ENCODE measurements around the gene ATXN1. TPM values are rescaled to one million over a fixed set of nuclear protein-coding genes. Genes with fewer than 3 reads are reported as not detected.

ATXN1 gene
- total RNA-seq, 2 donors from 2014 or later: 21.6 to 25.4 TPM

DNA sequence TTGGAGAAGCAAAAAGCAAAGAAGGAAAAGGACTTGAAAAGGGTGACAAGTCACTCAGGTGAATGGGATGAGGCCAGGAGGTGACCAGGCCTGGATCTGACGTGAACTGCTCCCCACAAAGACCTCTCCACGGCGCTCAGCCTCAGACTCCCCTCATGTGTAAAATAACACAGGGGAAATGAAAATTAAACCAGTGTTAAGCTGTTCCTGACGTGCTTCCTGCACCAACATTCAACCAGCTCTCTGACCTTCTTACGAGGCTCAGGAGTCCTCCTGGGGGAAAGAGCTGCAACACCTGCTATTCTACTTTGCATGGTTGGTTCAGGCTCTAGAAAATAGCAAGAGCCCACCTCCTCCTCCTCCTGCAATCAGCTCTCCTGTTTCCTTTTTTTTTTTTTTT lies 256.7 kb downstream of the ATXN1 start:
- no peak for DNase-seq (ENCODE audit: low spot score in 2 of 2)
- H3K9me3 Mint-ChIP-seq: no peaks in the 10 kb centered on the region

GRCh38 chr6:16503970-16504415 lies 257.3 kb downstream of the ATXN1 start:
- H3K36me3 Mint-ChIP-seq: peaks cover 0 to 14% of the 10 kb centered on the region in 2 donors
- no peak overlapping the region for H3K27ac Mint-ChIP-seq
- ATAC-seq (peak in 1 of 2 donors; percentile 62), DNase-seq (ENCODE audit: low spot score in 2 of 2) (no peak)
- H3K9me3 Mint-ChIP-seq: no peaks in the 10 kb centered on the region

More for the DNA sequence above, 256.7 kb downstream of the ATXN1 start:
- no peak for ATAC-seq
- Mint-ChIP-seq H3K27ac (peak overlapping the region in 1 of 2 donors; percentile 4), H3K36me3 (peaks cover 0 to 8% of the 10 kb centered on the region in 2 donors)

- ATAC-seq: no peak
- DNase-seq (ENCODE audit: low spot score in 2 of 2): no peak
- peaks cover 0 to 17% of the 10 kb centered on the region in 2 donors for H3K36me3 Mint-ChIP-seq
- H3K9me3 Mint-ChIP-seq: no peaks in the 10 kb centered on the region
- no peak overlapping the region for H3K27ac Mint-ChIP-seq
Observed at GRCh38 chr6:16503241-16503775, 258.0 kb downstream of the ATXN1 start.

DNA sequence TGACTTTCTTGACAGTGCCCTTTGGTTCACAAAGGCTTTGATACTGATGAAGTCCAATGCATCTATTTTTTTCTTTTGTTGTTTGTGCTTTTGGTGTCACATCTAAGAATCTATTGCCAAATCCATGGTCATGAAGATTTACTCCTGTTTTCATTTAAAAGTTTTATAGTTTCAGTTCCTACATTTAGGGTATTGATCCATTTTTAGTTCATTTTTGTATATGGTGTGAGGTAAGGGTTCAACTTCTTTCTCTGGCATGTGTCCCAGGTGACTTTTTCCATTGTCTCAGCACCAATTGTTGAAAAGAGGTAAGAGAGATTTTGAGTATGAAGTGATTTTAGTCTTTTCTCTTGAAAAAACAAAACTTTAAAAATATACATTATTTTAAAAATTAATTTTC lies 262.3 kb downstream of the ATXN1 start:
- ATAC-seq (no peak), DNase-seq (ENCODE audit: low spot score in 2 of 2) (no peak)
- peaks cover 0 to 17% of the 10 kb centered on the region in 2 donors for H3K36me3 Mint-ChIP-seq
- no peaks in the 10 kb centered on the region for H3K9me3 Mint-ChIP-seq
- no peak overlapping the region for H3K27ac Mint-ChIP-seq

GRCh38 chr6:16498237-16498636 lies 263.0 kb downstream of the ATXN1 start:
- Mint-ChIP-seq H3K36me3 (peaks cover 0 to 17% of the 10 kb centered on the region in 2 donors), H3K9me3 (no peaks in the 10 kb centered on the region), H3K27ac (no peak overlapping the region)
- peak in 1 of 2 donors; percentile 83 for ATAC-seq
- DNase-seq (ENCODE audit: low spot score in 2 of 2): no peak

GRCh38 chr6:16496991-16497801 lies 264.1 kb downstream of the ATXN1 start:
- ATAC-seq (no peak), DNase-seq (ENCODE audit: low spot score in 2 of 2) (no peak)
- Mint-ChIP-seq H3K36me3 (peaks cover 0 to 17% of the 10 kb centered on the region in 2 donors), H3K9me3 (no peaks in the 10 kb centered on the region), H3K27ac (no peak overlapping the region)

- Mint-ChIP-seq H3K9me3 (no peaks in the 10 kb centered on the region), H3K27ac (no peak overlapping the region), H3K36me3 (peaks cover 0 to 17% of the 10 kb centered on the region in 2 donors)
- ATAC-seq (no peak), DNase-seq (ENCODE audit: low spot score in 2 of 2) (no peak)
Observed at GRCh38 chr6:16496210-16496609, 265.1 kb downstream of the ATXN1 start.

- peak; percentile 43 to 86 for ATAC-seq
- H3K27ac Mint-ChIP-seq: no peak overlapping the region
Observed at GRCh38 chr6:16494793-16495192, 266.5 kb downstream of the ATXN1 start.

DNA sequence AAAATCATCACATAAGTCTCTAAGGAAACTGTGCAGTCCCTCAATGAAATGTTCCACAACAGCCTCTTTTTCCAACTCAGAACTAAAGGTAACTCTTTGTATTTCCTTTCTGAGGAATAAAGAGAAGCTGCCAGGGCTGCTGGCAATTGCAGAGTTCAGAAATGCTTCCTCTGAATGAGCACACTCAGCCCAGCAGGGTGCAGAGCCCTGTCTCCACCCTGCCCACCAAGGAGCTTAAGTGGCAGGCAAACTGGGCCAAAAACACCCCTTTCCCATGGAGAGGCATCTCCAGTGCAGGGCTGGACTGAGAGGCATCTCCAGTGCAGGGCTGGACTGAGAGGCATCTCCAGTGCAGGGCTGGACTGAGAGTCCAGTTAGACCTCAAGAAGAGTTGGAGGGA lies 267.5 kb downstream of the ATXN1 start:
- peaks cover 0 to 1% of the 10 kb centered on the region in 2 donors for H3K36me3 Mint-ChIP-seq
- no peaks in the 10 kb centered on the region for H3K9me3 Mint-ChIP-seq
- H3K27ac Mint-ChIP-seq: no peak overlapping the region
- DNase-seq (ENCODE audit: low spot score in 2 of 2): no peak
- ATAC-seq: no peak

More at GRCh38 chr6:16494793-16495192, 266.5 kb downstream of the ATXN1 start:
- no peak for DNase-seq (ENCODE audit: low spot score in 2 of 2)
- peaks cover 0 to 11% of the 10 kb centered on the region in 2 donors for H3K36me3 Mint-ChIP-seq
- no peaks in the 10 kb centered on the region for H3K9me3 Mint-ChIP-seq

DNA sequence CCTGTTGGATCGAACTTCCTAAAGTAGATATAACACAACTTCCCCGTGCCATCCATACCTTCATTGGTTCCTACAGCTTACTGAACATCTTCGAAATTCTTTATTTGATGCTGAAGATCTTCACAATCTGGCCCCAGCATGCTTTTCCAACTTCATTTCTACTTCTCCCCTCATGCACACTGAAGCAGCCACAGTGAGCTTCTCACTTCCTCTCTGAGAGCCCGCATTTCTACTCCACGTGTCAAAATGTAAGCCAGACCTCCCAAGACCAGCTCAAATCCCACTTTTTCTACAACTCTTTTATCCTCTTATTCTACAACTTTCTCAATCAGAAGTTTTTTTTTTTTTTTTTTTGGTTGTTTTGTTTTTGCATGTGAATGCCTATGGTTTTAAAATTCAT lies 268.1 kb downstream of the ATXN1 start:
- DNase-seq (ENCODE audit: low spot score in 2 of 2): no peak
- Mint-ChIP-seq H3K9me3 (no peaks in the 10 kb centered on the region), H3K27ac (no peak overlapping the region), H3K36me3 (no peaks in the 10 kb centered on the region)
- no peak for ATAC-seq

DNA sequence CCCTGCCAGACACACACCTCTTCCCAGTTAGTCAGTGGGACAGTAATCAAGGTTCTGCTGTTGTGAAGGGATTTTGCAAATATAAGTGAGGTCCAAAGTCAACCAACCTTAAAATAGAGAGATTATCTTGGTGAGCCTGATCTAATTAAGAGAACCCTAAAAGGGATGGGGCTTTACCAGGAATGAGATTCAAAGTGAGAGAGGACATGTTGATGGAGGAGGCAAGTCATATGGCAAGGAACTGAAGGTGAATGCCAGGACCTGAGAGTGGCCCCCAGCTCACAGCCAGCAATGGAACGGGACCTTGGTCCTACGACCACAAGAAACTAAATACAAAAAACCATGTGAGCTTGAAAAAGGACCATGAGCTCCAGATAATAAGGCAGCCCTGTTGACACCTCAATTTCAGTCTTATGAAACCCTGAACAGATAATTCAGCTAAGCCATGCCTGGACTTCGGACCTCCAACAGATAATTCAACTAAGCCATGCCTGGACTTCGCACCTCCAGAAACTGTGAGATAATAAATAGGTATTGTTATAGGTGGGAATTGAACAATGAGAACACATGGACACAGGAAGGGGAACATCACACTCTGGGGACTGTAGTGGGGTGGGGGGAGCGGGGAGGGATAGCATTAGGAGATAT lies 269.5 kb downstream of the ATXN1 start:
- no peaks in the 10 kb centered on the region for H3K9me3 Mint-ChIP-seq
- H3K36me3 Mint-ChIP-seq: no peaks in the 10 kb centered on the region
- no peak for DNase-seq (ENCODE audit: low spot score in 2 of 2)
- H3K27ac Mint-ChIP-seq: no peak overlapping the region
- ATAC-seq: no peak

GRCh38 chr6:16490616-16491015 lies 270.6 kb downstream of the ATXN1 start:
- no peaks in the 10 kb centered on the region for H3K9me3 Mint-ChIP-seq
- DNase-seq (ENCODE audit: low spot score in 2 of 2) (no peak), ATAC-seq (no peak)
- no peaks in the 10 kb centered on the region for H3K36me3 Mint-ChIP-seq
- no peak overlapping the region for H3K27ac Mint-ChIP-seq

GRCh38 chr6:16488813-16489212 lies 272.4 kb downstream of the ATXN1 start:
- Mint-ChIP-seq H3K36me3 (peaks cover 0 to 13% of the 10 kb centered on the region in 2 donors), H3K27ac (peak overlapping the region in 1 of 2 donors; percentile 7), H3K9me3 (no peaks in the 10 kb centered on the region)
- DNase-seq (ENCODE audit: low spot score in 2 of 2) (no peak), ATAC-seq (no peak)

- no peak for DNase-seq (ENCODE audit: low spot score in 2 of 2)
- Mint-ChIP-seq H3K27ac (peak overlapping the region in 1 of 2 donors; percentile 7), H3K9me3 (no peaks in the 10 kb centered on the region), H3K36me3 (peaks cover 0 to 19% of the 10 kb centered on the region in 2 donors)
- ATAC-seq: peak; percentile 16 to 46
Observed at GRCh38 chr6:16487996-16488674, 273.1 kb downstream of the ATXN1 start.

- no peak for ATAC-seq
- DNase-seq (ENCODE audit: low spot score in 2 of 2): no peak
- no peak overlapping the region for H3K27ac Mint-ChIP-seq
- peaks cover 0 to 21% of the 10 kb centered on the region in 2 donors for H3K36me3 Mint-ChIP-seq
- H3K9me3 Mint-ChIP-seq: no peaks in the 10 kb centered on the region
Observed at GRCh38 chr6:16486661-16487060, 274.6 kb downstream of the ATXN1 start.

DNA sequence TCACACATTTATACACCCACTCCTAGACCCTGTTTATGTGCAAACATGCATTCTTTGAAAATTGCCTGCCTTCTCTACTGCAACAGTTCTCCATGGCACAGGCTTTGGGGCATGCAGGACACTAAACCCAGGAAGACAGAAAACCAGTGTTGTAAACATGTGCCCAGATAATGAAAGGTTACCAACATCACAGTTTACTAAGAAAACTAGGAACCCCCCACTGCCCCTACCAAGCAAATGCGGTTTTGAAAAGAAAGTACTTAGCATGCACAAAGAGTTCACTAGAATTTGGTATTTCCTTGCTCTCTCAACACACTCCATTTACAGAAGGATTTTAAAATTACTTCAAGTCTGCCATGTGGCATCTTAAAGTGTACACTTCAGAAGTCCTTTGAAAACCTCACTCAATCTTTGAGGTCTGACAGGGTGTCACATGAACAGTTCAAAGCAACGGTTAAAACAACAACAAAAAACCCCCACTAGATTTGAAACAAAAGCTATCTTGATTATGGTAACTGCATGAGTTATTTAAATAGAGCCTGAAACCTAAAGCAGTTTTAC lies 277.9 kb downstream of the ATXN1 start:
- Mint-ChIP-seq H3K36me3 (peaks cover 0 to 21% of the 10 kb centered on the region in 2 donors), H3K9me3 (no peaks in the 10 kb centered on the region), H3K27ac (peak overlapping the region; percentile 77 to 91)
- no peak for DNase-seq (ENCODE audit: low spot score in 2 of 2)
- ATAC-seq: peak; percentile 53 to 57
